ENCODE results near the gene COL15A1. TPM values are rescaled to one million over a fixed set of nuclear protein-coding genes. Genes with fewer than 3 reads are reported as not detected.

COL15A1 gene
- total RNA-seq, 1 experiment from 2014 or later: not detected

DNA sequence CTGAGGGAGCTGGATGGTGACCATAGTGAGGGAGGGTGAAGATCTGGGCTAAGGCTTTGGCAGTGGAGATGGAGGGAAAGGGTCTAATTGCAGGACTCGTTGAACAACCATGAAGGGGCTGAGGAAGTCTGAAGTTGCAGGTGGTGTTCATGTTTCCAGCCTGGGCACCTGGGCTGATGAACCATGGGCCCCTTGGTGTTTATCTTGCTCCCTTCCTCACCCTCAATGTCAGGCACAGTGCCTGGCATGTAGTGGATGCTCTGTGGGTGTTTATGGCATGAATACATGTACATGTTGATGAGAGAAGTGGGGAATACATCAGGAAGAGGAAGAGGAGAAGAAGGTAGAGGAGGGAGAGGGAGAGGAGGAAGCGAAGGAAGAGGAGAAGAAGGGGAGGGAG is 31.3 kb upstream of the COL15A1 start:
- in situ Hi-C loops (cut with HindIII; ENCODE audit: low pct_unique_long_range_greater_than_20kb, low sequenced_read_pairs): no loop called here

DNA sequence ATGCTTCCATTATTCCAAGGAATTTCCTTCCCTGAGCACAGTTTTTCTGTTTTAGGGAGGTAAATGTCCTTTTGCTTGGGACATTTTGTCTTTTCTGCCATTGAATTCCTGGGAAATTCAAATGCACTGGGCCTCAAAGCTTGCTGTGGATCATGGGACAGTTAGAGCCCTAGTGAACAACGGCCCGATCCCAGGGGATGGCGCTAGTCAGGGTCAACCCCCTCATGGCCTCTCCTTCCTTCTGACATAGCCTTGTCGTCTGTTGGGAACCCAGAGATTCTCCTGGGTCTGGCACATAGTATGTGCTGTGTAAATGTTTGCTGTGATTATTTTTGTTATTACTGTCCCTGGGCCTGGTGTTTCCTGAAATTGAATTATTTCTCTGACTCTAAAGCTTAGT is 30.7 kb upstream of the COL15A1 start:
- in situ Hi-C loops (cut with HindIII; ENCODE audit: low pct_unique_long_range_greater_than_20kb, low sequenced_read_pairs): no loop called here
- DNase-seq (ENCODE audit: low read depth): no peak

More for the DNA sequence above, 31.3 kb upstream of the COL15A1 start:
- no peak for DNase-seq (ENCODE audit: low read depth)

DNA sequence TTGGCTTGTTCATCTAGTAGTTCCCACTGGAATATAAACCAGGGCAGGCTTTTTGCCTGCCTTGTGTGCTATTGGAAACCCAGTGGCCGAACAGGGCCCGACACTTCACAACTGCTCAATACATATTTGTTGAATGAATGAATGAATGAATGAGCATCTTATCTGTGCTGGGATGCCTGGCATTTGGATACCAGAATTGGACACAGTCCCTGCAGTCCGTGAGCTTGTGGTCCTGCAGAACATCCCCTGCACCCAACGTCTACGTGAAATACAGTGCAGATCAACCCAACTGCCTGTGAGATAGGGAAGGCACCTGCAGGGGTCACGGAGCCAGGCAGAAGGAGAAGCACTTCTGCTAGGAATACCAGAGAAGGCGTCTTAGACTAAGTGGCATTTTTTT is 30.0 kb upstream of the COL15A1 start:
- DNase-seq (ENCODE audit: low read depth): no peak
- in situ Hi-C loops (cut with HindIII; ENCODE audit: low pct_unique_long_range_greater_than_20kb, low sequenced_read_pairs): no loop called here

- DNase-seq (ENCODE audit: low read depth): no peak
- in situ Hi-C loops (cut with HindIII; ENCODE audit: low pct_unique_long_range_greater_than_20kb, low sequenced_read_pairs): no loop called here
Measured at GRCh38 chr9:98915599-98915998, 28.1 kb upstream of the COL15A1 start.

DNA sequence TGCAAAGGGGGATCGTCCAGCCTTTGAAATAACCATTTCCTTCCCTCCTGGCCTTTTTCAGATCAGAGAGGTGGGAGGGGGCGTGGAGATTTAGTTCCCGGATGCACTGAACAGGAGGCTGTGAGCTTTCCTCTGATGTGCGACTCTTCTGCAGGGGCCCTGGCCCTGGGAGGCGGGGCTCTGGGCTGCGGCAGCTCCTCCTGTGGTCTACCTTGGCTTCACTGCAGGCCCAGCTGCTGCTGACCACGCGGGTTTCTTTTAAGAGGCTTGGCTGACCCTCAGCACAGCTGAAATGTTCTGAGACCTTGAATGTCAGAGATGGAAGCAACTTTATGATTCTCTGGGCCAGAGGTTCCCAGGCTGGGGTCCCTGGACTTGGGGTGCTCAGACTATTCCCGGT is 27.0 kb upstream of the COL15A1 start:
- in situ Hi-C loops (cut with HindIII; ENCODE audit: low pct_unique_long_range_greater_than_20kb, low sequenced_read_pairs): no loop called here

GRCh38 chr9:98917746-98918487 is 25.8 kb upstream of the COL15A1 start:
- in situ Hi-C loops (cut with HindIII; ENCODE audit: low pct_unique_long_range_greater_than_20kb, low sequenced_read_pairs): no loop called here
- DNase-seq (ENCODE audit: low read depth): no peak

More for the DNA sequence above, 27.0 kb upstream of the COL15A1 start:
- no peak for DNase-seq (ENCODE audit: low read depth)

DNA sequence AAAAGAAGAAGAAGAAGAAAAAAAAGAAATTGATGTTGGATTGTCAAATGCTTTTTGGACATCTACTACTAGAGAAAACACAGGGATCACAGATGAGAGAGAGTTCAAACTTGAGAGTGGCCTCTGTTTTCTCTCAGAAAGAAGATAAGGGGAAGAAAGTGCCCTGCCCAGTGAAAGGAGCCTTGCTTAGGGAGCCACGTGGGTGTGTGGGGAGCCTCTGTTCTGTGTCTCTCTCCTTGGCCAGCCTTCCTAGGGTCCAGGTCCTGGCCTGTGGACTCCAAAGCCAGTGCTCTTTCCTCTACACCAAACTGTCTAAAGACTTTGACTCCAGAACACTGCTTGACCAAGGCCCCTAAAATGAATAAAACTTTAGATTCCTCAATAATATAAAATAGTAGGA is 22.0 kb upstream of the COL15A1 start:
- DNase-seq (ENCODE audit: low read depth): no peak
- in situ Hi-C loops (cut with HindIII; ENCODE audit: low pct_unique_long_range_greater_than_20kb, low sequenced_read_pairs): no loop called here

DNA sequence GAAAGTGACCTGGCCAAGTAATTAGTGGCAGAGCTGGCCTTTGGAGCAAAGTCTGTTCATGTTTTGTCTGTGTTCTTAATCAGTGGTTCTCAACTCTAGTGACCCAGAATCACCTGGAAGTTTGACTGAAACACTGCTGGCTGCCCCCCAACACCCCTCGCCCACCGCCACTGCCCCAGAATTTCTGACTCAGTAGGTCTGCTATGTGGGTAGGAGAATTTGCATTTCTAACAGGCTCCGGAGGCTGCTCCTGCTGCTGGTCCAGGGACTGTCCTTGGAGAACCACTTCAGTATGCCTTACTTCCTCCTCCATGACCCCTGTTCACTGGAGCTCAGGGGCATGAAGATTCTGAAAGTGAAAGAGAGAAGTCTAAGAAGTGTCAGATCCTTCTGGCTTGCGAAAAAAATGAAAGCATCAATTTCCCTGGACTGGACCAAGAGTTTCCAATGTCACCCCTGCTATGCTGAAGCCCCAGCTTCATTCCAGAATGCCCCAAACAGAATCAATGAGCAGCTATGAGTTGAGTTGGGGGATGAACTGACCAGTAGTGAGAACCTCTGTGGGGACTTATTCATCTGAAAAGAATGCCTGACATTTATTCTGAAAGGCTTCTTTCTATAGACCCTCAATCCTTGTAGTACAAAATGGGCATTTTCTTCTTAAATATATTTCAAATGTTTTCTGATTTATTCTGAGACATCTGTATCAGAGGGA is 20.8 kb upstream of the COL15A1 start:
- no peak for DNase-seq (ENCODE audit: low read depth)
- in situ Hi-C loops (cut with HindIII; ENCODE audit: low pct_unique_long_range_greater_than_20kb, low sequenced_read_pairs): no loop called here

DNA sequence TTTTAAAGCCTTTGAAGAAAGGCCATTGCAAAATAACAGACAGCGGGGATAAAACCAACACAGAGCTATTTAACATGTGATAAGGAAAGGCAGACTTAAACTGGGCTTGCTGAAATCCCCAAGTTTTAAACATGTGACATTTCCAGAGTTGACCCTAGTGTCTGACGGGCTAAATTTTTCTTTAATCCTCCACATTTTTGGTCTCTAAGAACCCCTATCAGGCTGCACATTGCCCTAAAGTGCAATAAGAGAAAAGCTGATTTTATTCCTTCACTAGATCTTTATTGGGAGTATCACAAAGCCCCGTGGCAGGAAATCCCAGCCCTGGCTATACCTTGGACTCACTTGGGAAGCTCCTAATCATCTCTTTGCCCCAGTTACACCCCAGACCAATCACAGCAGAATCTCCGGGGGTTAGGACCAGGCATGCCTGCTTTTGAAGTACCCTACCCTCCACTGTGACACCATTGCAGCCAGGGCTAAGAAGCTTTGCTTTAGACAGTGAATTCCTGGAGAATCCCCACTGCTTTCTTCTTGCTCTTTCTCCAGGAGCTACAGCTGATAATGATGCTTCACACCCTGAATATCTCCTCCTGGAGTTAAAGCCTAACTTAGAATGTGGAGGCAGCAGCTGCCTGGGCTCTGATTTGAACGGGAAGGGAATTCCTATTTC is 20.1 kb upstream of the COL15A1 start:
- DNase-seq (ENCODE audit: low read depth): no peak
- in situ Hi-C loops (cut with HindIII; ENCODE audit: low pct_unique_long_range_greater_than_20kb, low sequenced_read_pairs): no loop called here

DNA sequence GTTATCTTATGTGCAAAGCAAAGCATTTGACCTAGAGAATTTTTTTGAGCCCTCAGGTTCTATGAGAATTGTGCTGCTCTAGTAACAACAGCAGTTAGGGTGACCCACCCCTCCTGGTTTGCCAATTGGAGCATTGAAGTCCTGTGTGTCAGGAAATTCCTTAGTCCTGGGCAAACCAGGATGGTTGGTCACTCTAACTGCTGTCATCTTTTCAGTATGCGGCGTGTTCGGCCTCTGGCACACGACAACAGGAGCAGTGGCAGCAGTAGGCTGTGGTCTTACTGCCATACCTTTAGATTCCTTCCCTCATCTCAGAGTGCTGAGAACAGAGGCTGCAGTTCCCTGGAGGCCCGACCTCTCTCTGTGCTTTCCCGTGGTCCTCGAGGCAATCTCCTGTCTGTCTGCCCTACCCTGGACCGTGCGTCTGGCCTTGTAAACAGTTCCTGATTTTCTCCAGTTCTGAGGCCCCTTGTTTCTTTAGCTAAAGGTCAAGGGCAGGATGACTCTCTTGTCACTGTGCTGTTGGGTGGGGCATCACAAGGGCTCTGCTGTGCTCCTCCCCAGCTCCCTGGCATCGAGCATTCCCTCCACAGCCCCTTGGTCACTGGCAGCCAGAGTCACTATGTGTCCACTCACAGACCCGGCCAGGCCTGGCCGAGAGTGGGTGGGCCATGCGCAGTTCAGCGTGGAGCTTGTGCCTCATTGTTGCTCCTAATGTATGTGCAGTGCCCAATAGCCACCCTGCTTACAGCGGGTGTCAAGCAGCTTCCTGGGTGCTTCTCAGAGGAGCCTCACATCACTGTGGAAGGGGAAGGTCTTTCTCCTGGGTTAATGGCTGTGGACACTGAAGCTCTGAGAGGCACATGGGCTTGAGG is 18.5 kb upstream of the COL15A1 start:
- in situ Hi-C loops (cut with HindIII; ENCODE audit: low pct_unique_long_range_greater_than_20kb, low sequenced_read_pairs): no loop called here
- no peak for DNase-seq (ENCODE audit: low read depth)

- no peak for DNase-seq (ENCODE audit: low read depth)
- in situ Hi-C loops (cut with HindIII; ENCODE audit: low pct_unique_long_range_greater_than_20kb, low sequenced_read_pairs): no loop called here
Measured at GRCh38 chr9:98925956-98926355, 17.8 kb upstream of the COL15A1 start.

DNA sequence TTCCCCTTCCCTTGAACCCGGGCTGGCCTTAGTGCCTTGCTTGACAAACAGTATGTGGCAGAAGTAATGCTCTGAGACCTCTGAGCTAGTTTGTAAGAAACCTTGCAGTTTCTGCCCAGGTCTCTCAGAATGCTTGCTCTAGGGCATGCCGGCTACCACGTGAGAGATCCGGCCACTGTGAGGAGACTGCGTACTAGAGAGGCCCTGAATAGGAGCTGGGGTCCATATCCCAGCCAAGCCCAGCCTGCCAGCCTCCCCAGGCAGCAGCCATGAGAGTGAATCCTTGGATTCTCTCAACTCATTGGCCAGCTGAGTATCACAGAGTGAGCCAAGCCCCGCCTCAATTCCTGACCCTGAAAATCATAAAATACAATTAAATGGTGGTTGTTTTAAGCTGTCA is 16.0 kb upstream of the COL15A1 start:
- DNase-seq (ENCODE audit: low read depth): no peak
- in situ Hi-C loops (cut with HindIII; ENCODE audit: low pct_unique_long_range_greater_than_20kb, low sequenced_read_pairs): no loop called here

- in situ Hi-C loops (cut with HindIII; ENCODE audit: low pct_unique_long_range_greater_than_20kb, low sequenced_read_pairs): no loop called here
- no peak for DNase-seq (ENCODE audit: low read depth)
Measured at GRCh38 chr9:98929071-98929470, 14.6 kb upstream of the COL15A1 start.

- in situ Hi-C loops (cut with HindIII; ENCODE audit: low pct_unique_long_range_greater_than_20kb, low sequenced_read_pairs): no loop called here
- no peak for DNase-seq (ENCODE audit: low read depth)
Measured at GRCh38 chr9:98929895-98930341, 13.8 kb upstream of the COL15A1 start.

- in situ Hi-C loops (cut with HindIII; ENCODE audit: low pct_unique_long_range_greater_than_20kb, low sequenced_read_pairs): no loop called here
Measured at GRCh38 chr9:98930792-98931191, 12.9 kb upstream of the COL15A1 start.

GRCh38 chr9:98931600-98932389 is 11.9 kb upstream of the COL15A1 start:
- in situ Hi-C loops (cut with HindIII; ENCODE audit: low pct_unique_long_range_greater_than_20kb, low sequenced_read_pairs): no loop called here
- DNase-seq (ENCODE audit: low read depth): no peak

More at GRCh38 chr9:98930792-98931191, 12.9 kb upstream of the COL15A1 start:
- no peak for DNase-seq (ENCODE audit: low read depth)

DNA sequence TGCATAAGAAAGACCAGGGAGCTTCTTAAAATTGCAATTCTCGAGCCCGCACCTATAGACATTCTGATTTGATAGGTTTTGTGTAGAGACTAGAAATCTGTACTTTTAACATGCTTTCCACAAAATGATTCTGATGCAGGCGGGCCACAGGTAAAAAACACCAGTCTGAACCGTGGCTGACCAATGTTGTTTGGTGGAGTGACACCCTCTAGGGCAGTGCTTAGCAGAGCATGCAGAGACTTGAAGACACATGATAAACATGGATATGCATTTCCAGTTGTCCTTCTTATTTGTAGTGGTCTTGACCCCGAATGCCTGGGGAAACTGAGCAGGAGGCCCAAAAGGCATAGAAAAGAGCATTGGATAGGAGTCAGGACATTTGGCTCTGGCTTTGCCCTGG is 10.5 kb upstream of the COL15A1 start:
- in situ Hi-C loops (cut with HindIII; ENCODE audit: low pct_unique_long_range_greater_than_20kb, low sequenced_read_pairs): no loop called here
- DNase-seq (ENCODE audit: low read depth): no peak

GRCh38 chr9:98933890-98934289 is 9.8 kb upstream of the COL15A1 start:
- no peak for DNase-seq (ENCODE audit: low read depth)
- in situ Hi-C loops (cut with HindIII; ENCODE audit: low pct_unique_long_range_greater_than_20kb, low sequenced_read_pairs): no loop called here

Measured in Caki2 (cell line).